Caco-2 (cell line): ENCODE results near the gene TBC1D21. TPM values are rescaled to one million over a fixed set of nuclear protein-coding genes. Genes with fewer than 3 reads are reported as not detected.

Experiments
- BruUV-seq: library from RNA; stranded (reverse); fragments of 400-500 nt; replicated peaks from 2 replicates; lab custom pipeline; 2021; lab: Mats Ljungman, UMichigan
- CTCF ChIA-PET: fragments of 300-600 bp; sonication (Branson Sonifier 250); formaldehyde crosslinking; loops from one replicate; lab custom pipeline; 2022; ENCODE audit warnings: antibody characterized with exemption; lab: Charles Lee
- POLR2A ChIA-PET: fragments of 300-600 bp; sonication (Branson Sonifier 250); formaldehyde crosslinking; loops from one replicate; lab custom pipeline; 2022; ENCODE audit warnings: antibody characterized with exemption; lab: Charles Lee
- DNase-seq, 2 experiments: peaks; one replicate each; pipeline versions ENCODE4 v3.0.0 to v3.0.0-alpha.2; 2020 to 2022
- H3K27me3 ChIP-seq: replicated peaks from 2 replicates; pipeline ENCODE4 v1.6.0; 2011; ENCODE audit warnings: low read length; ENCODE audit not compliant: control insufficient read depth, insufficient read depth
- H3K36me3 ChIP-seq: 2 replicates; pipeline ENCODE4 v1.5.1; 2011; ENCODE audit warnings: low read length; ENCODE audit not compliant: control insufficient read depth, insufficient read depth
- H3K4me1 ChIP-seq: fragments of 250-450 bp; sonication (Bioruptor Pico); 2 replicates; pipeline ENCODE4 v1.5.1; 2020; ENCODE audit warnings: mild to moderate bottlenecking
- H3K4me3 ChIP-seq: 2 replicates; pipeline ENCODE4 v1.5.1; 2011; ENCODE audit warnings: low read depth, mild to moderate bottlenecking, control low read depth, low read length
- H3K9me3 ChIP-seq: fragments of 250-450 bp; sonication (Bioruptor Pico); 2 replicates; pipeline ENCODE4 v1.5.1; 2020; ENCODE audit warnings: mild to moderate bottlenecking, moderate library complexity
- H3K27ac Mint-ChIP-seq: one replicate; pipeline ENCODE4 v1.8.0; 2022; ENCODE audit warnings: mixed read lengths; ENCODE audit not compliant: unreplicated experiment
- H3K27me3 Mint-ChIP-seq: one replicate; pipeline ENCODE4 v1.8.0; 2022; ENCODE audit warnings: mixed read lengths; ENCODE audit not compliant: insufficient read depth, unreplicated experiment
- H3K36me3 Mint-ChIP-seq: one replicate; pipeline ENCODE4 v1.8.0; 2022; ENCODE audit warnings: mild to moderate bottlenecking, mixed read lengths; ENCODE audit not compliant: insufficient read depth, unreplicated experiment
- H3K4me1 Mint-ChIP-seq: one replicate; pipeline ENCODE4 v1.8.0; 2022; ENCODE audit warnings: low read depth, mixed read lengths; ENCODE audit not compliant: unreplicated experiment
- H3K4me3 Mint-ChIP-seq: one replicate; pipeline ENCODE4 v1.8.0; 2022; ENCODE audit warnings: mild to moderate bottlenecking, moderate library complexity, mixed read lengths; ENCODE audit not compliant: unreplicated experiment
- H3K9me3 Mint-ChIP-seq: one replicate; pipeline ENCODE4 v1.8.0; 2022; ENCODE audit warnings: mixed read lengths; ENCODE audit not compliant: unreplicated experiment
- intact Hi-C: fragments of 100-400 bp; cut with micrococcal nuclease; formaldehyde crosslinking; loops from one replicate; pipeline ENCODE4 v1.10.0; 2022; ENCODE audit not compliant: unreplicated experiment
- total RNA-seq: library from RNA; stranded (reverse); gene quantifications from 2 replicates; pipeline ENCODE4 v1.2.3, GENCODE V29; 2022
- TF ChIP-seq, protein P1 (sequence below), 2 experiments: fragments of 200-600 bp in 1 of 2; IDR thresholded peaks; 1 replicate in 1 of 2; 2 replicates in 1 of 2; pipeline versions ENCODE4 v1.5.1 to v1.8.0; 2011 to 2022; ENCODE audit warnings: antibody characterized with exemption in 1 of 2, control low read depth in 1 of 2, inconsistent platforms in 1 of 2, low read depth in 1 of 2, low read length in 1 of 2, mild to moderate bottlenecking in 1 of 2, moderate library complexity in 1 of 2; ENCODE audit not compliant: insufficient read depth in 1 of 2, severe bottlenecking in 1 of 2, unreplicated experiment in 1 of 2

Gene TBC1D21
- total RNA-seq, 1 experiment from 2014 or later: not detected

DNA sequence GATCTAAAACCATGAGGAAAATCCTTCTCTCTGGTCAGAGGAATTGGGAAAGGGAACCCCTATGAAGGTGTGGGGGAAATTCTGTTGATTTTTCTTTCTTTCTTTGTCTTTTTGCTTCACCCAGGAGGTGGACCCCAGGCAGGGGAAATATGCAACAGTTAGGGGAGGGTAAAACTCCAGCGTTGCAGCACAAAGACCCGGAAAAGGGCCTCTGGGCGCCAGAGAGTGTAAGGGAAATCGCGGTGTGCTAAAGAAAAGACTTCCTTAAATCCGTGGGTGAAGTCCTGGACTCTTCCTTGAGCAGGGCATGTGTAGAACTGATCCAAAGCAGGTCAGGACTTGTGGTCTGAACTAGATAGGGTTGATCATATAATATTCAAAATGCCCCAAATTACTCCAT lies 11.1 kb upstream of the TBC1D21 start:
- Mint-ChIP-seq H3K4me3 (no peak overlapping the region), H3K9me3 (no peaks in the 10 kb centered on the region), H3K27ac (no peak overlapping the region), H3K4me1 (no peaks in the 10 kb centered on the region), H3K36me3 (no peaks in the 10 kb centered on the region), H3K27me3 (peaks cover 25% of the 10 kb centered on the region)
- TF ChIP-seq, protein P1, sequence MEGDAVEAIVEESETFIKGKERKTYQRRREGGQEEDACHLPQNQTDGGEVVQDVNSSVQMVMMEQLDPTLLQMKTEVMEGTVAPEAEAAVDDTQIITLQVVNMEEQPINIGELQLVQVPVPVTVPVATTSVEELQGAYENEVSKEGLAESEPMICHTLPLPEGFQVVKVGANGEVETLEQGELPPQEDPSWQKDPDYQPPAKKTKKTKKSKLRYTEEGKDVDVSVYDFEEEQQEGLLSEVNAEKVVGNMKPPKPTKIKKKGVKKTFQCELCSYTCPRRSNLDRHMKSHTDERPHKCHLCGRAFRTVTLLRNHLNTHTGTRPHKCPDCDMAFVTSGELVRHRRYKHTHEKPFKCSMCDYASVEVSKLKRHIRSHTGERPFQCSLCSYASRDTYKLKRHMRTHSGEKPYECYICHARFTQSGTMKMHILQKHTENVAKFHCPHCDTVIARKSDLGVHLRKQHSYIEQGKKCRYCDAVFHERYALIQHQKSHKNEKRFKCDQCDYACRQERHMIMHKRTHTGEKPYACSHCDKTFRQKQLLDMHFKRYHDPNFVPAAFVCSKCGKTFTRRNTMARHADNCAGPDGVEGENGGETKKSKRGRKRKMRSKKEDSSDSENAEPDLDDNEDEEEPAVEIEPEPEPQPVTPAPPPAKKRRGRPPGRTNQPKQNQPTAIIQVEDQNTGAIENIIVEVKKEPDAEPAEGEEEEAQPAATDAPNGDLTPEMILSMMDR (IDR thresholded peaks at IDR 0.05; ENCODE audit: insufficient read depth in 1 of 2, low read depth in 1 of 2, low read length in 1 of 2, severe bottlenecking in 1 of 2, unreplicated experiment in 1 of 2): no peak
- Histone ChIP-seq H3K9me3 (no peaks in the 10 kb centered on the region), H3K36me3 (no peaks in the 10 kb centered on the region), H3K27me3 (no peaks in the 10 kb centered on the region), H3K4me1 (peaks cover 8% of the 10 kb centered on the region; the same call in 1 of the 2 replicates), H3K4me3 (no peak overlapping the region)
- DNase-seq: peak in 1 of 2 experiments; percentile 5
- ChIA-PET CTCF (no interaction called here), POLR2A (no interaction called here)
- BruUV-seq: no TSS peak
- intact Hi-C loops: no loop called here

DNA sequence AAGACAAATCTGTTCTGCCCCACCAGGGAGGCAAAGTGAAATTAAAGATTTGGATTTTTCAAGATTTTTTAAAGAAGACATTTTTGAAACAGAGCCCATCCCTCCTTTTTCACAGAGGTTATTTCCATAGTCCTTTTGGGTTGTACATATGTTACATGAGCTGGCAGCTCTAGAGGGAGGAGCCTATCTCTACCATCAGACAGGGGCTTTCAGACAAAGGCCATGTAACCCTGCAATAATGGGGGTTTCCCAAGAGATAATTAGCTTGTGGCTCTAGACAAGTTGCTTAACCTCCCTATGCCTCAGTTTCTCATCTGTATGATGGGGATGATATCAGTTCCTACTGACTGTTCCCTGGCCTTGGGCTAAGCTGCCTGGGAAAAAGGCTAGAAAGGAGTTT lies 8.0 kb upstream of the TBC1D21 start:
- H3K36me3 ChIP-seq: no peaks in the 10 kb centered on the region
- peaks cover 8% of the 10 kb centered on the region; the same call in 1 of the 2 replicates for H3K4me1 ChIP-seq
- H3K9me3 ChIP-seq: no peaks in the 10 kb centered on the region
- CTCF ChIA-PET: no interaction called here
- no peak overlapping the region for H3K27ac Mint-ChIP-seq
- POLR2A ChIA-PET: no interaction called here
- TF ChIP-seq, protein P1 (IDR thresholded peaks at IDR 0.05; ENCODE audit: insufficient read depth in 1 of 2, low read depth in 1 of 2, low read length in 1 of 2, severe bottlenecking in 1 of 2, unreplicated experiment in 1 of 2): no peak
- H3K27me3 Mint-ChIP-seq: peaks cover 19% of the 10 kb centered on the region
- no peak for DNase-seq
- no peaks in the 10 kb centered on the region for H3K9me3 Mint-ChIP-seq
- no TSS peak for BruUV-seq
- H3K36me3 Mint-ChIP-seq: no peaks in the 10 kb centered on the region
- H3K4me1 Mint-ChIP-seq: no peaks in the 10 kb centered on the region
- H3K4me3 ChIP-seq: no peak overlapping the region
- H3K27me3 ChIP-seq: no peaks in the 10 kb centered on the region; the same call in 1 of the 2 replicates
- intact Hi-C loops: no loop called here
- H3K4me3 Mint-ChIP-seq: no peak overlapping the region

DNA sequence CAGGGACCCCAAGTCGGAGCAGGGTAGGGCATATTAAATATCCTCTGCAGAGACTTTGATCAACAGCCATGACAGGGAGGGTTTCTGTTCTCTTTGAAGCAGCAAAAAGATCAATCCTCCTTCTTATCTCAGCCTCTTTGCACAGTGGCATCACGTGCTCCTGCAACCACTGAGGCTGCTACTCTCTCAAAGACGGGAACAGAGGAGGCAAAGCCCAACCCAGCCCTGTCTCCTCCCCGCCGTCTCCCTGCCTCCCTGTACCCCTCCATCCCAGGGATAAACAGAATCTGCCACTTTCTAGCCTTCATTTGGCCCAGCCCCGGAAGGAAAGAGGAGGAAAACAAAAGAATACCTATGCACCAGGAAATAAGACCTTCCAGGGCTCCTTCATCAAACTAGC lies 7.5 kb upstream of the TBC1D21 start:
- Mint-ChIP-seq H3K4me1 (no peaks in the 10 kb centered on the region), H3K27me3 (peaks cover 19% of the 10 kb centered on the region), H3K36me3 (no peaks in the 10 kb centered on the region), H3K4me3 (no peak overlapping the region), H3K9me3 (no peaks in the 10 kb centered on the region), H3K27ac (no peak overlapping the region)
- peaks cover 8% of the 10 kb centered on the region; the same call in 1 of the 2 replicates for H3K4me1 ChIP-seq
- TF ChIP-seq, protein P1 (IDR thresholded peaks at IDR 0.05; ENCODE audit: insufficient read depth in 1 of 2, low read depth in 1 of 2, low read length in 1 of 2, severe bottlenecking in 1 of 2, unreplicated experiment in 1 of 2): no peak
- no peaks in the 10 kb centered on the region; the same call in 1 of the 2 replicates for H3K27me3 ChIP-seq
- intact Hi-C loops: no loop called here
- H3K36me3 ChIP-seq: no peaks in the 10 kb centered on the region
- ChIA-PET CTCF (no interaction called here), POLR2A (no interaction called here)
- no TSS peak for BruUV-seq
- peak in 1 of 2 experiments; percentile 17 for DNase-seq
- H3K9me3 ChIP-seq: no peaks in the 10 kb centered on the region
- no peak overlapping the region for H3K4me3 ChIP-seq
